ENCODE measurements around the gene USP40. TPM values are rescaled to one million over a fixed set of nuclear protein-coding genes. Genes with fewer than 3 reads are reported as not detected.

The USP40 gene
- total RNA-seq, 4 donors from 2014 or later: 10.9 to 29.2 (median 12.4) TPM

- no peaks in the 10 kb centered on the region for H3K9me3 ChIP-seq
- intact Hi-C loops (cut with DNase I; ENCODE audit: low total_unique reads): loop anchor here (10.0 kb wide), 1 partner anchor 209 kb away; the partner anchor contains the start of gene DGKD
- ATAC-seq (no peak), DNase-seq (no peak)
- no peak for TF ChIP-seq POLR2A (IDR thresholded peaks at IDR 0.05)
- no peak for TF ChIP-seq CTCF (IDR thresholded peaks at IDR 0.05 in 4 of 5, conservative IDR thresholded peaks at IDR 0.05 in 1 of 5)
- H3K4me1 ChIP-seq: peaks cover 12% of the 10 kb centered on the region in 2 donors
- in situ Hi-C loops (cut with MboI; ENCODE audit: low sequenced_read_pairs in 4 of 4): no loop called here
- peaks cover 0 to 10% of the 10 kb centered on the region in 2 donors for H3K36me3 ChIP-seq
- H3K27ac ChIP-seq: no peak overlapping the region
- H3K4me3 ChIP-seq: no peak overlapping the region
- no peaks in the 10 kb centered on the region for H3K27me3 ChIP-seq
Observed at GRCh38 chr2:233563663-233564430, 2.7 kb downstream of the USP40 start.

- H3K36me3 ChIP-seq: peaks cover 0 to 60% of the 10 kb centered on the region in 2 donors
Observed at GRCh38 chr2:233556881-233557736, 9.5 kb downstream of the USP40 start.

GRCh38 chr2:233553366-233553765, 13.2 kb downstream of the USP40 start:
- no peak for ATAC-seq
- no peaks in the 10 kb centered on the region for H3K9me3 ChIP-seq
- H3K36me3 ChIP-seq: peaks cover 0 to 73% of the 10 kb centered on the region in 2 donors
- H3K4me3 ChIP-seq: no peak overlapping the region
- intact Hi-C loops (cut with DNase I; ENCODE audit: low total_unique reads): no loop called here
- in situ Hi-C loops (cut with MboI; ENCODE audit: low sequenced_read_pairs in 4 of 4): no loop called here
- H3K4me1 ChIP-seq: peaks cover 0 to 4% of the 10 kb centered on the region in 2 donors
- TF ChIP-seq POLR2A (IDR thresholded peaks at IDR 0.05) (no peak), CTCF (IDR thresholded peaks at IDR 0.05 in 4 of 5, conservative IDR thresholded peaks at IDR 0.05 in 1 of 5) (no peak)
- H3K27ac ChIP-seq: no peak overlapping the region
- no peak for DNase-seq
- H3K27me3 ChIP-seq: no peaks in the 10 kb centered on the region

More at GRCh38 chr2:233556881-233557736, 9.5 kb downstream of the USP40 start:
- intact Hi-C loops (cut with DNase I; ENCODE audit: low total_unique reads) (no loop called here), in situ Hi-C loops (cut with MboI; ENCODE audit: low sequenced_read_pairs in 4 of 4) (no loop called here)
- Histone ChIP-seq H3K27me3 (no peaks in the 10 kb centered on the region), H3K27ac (peak overlapping the region; percentile 1 to 53 (median 46)), H3K9me3 (no peaks in the 10 kb centered on the region), H3K4me1 (peaks cover 0 to 4% of the 10 kb centered on the region in 2 donors), H3K4me3 (no peak overlapping the region)
- TF ChIP-seq POLR2A (IDR thresholded peaks at IDR 0.05) (no peak), CTCF (IDR thresholded peaks at IDR 0.05 in 4 of 5, conservative IDR thresholded peaks at IDR 0.05 in 1 of 5) (no peak)
- DNase-seq (no peak), ATAC-seq (peak in 1 of 2 donors; percentile 30)

GRCh38 chr2:233551491-233551890, 15.1 kb downstream of the USP40 start:
- ATAC-seq (no peak), DNase-seq (no peak)
- TF ChIP-seq POLR2A (IDR thresholded peaks at IDR 0.05) (no peak), CTCF (IDR thresholded peaks at IDR 0.05 in 4 of 5, conservative IDR thresholded peaks at IDR 0.05 in 1 of 5) (no peak)
- Histone ChIP-seq H3K27me3 (no peaks in the 10 kb centered on the region), H3K9me3 (no peaks in the 10 kb centered on the region), H3K36me3 (peaks cover 0 to 69% of the 10 kb centered on the region in 2 donors), H3K27ac (no peak overlapping the region), H3K4me3 (no peak overlapping the region), H3K4me1 (no peaks in the 10 kb centered on the region)
- intact Hi-C loops (cut with DNase I; ENCODE audit: low total_unique reads): no loop called here
- in situ Hi-C loops (cut with MboI; ENCODE audit: low sequenced_read_pairs in 4 of 4): no loop called here
